Measurements from ENCODE around the gene ALOXE3.

DNA sequence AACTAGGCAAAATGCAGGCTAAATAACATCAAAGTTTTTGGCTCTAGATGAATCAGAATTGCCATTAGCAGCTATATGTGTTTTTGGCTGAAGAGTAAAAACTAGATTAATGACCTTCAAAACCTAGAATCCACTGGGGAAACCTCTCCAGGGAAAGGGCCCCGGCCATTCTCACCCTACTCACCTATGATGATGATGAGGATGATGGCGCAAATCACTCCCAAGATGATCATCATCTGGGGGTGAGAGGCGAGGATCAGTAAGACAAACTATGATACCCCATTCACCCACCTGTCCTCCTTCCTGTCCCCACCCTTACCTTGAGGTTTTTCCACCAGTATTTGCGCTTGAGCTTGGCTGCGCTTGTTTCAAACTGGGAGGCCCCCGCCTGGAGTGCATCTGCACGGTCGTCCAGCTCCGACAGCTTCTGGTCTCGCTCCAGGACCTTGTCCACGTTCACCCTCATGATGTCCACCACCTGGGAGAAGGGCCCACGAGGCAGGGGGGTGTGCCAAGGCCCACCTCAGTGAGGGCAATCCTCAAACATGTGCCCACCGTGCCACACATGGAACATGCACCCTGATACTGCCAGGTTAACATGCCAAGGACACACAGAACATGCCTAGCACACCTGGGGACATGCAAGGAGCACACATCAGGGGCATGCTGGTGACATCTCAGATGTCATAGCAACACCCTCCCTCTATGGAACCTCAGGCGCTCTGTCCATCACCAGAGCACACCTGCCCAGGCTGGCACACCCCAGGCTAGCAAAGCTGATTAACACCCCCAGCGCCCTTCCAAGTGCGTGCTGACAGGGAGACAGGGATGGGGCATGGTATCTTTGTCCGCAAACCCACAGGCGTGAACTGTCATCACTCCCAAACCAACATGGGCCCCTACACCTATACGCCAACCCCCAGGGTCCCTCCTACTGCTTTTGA, 43.2 kb upstream of the ALOXE3 start:
- TF ChIP-seq, protein P1, sequence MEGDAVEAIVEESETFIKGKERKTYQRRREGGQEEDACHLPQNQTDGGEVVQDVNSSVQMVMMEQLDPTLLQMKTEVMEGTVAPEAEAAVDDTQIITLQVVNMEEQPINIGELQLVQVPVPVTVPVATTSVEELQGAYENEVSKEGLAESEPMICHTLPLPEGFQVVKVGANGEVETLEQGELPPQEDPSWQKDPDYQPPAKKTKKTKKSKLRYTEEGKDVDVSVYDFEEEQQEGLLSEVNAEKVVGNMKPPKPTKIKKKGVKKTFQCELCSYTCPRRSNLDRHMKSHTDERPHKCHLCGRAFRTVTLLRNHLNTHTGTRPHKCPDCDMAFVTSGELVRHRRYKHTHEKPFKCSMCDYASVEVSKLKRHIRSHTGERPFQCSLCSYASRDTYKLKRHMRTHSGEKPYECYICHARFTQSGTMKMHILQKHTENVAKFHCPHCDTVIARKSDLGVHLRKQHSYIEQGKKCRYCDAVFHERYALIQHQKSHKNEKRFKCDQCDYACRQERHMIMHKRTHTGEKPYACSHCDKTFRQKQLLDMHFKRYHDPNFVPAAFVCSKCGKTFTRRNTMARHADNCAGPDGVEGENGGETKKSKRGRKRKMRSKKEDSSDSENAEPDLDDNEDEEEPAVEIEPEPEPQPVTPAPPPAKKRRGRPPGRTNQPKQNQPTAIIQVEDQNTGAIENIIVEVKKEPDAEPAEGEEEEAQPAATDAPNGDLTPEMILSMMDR (IDR thresholded peaks at IDR 0.05; ENCODE audit: control extremely low read depth in 1 of 3, insufficient read depth in 1 of 3, low read depth in 1 of 3, low read length in 3 of 3): no peak
- TF ChIP-seq SIN3A (conservative IDR thresholded peaks at IDR 0.05 in 1 of 2, IDR thresholded peaks at IDR 0.05 in 1 of 2; ENCODE audit: low read depth in 1 of 2, low read length in 2 of 2): no peak

All from H1 (cell line).